ENCODE results near the gene SHCBP1. TPM values are rescaled to one million over a fixed set of nuclear protein-coding genes. Genes with fewer than 3 reads are reported as not detected.

SHCBP1 gene
- total and polyA plus RNA-seq, 2 of the 4 experiments (the other 2 are of a cell fraction) = 18.3 to 18.6 TPM

DNA sequence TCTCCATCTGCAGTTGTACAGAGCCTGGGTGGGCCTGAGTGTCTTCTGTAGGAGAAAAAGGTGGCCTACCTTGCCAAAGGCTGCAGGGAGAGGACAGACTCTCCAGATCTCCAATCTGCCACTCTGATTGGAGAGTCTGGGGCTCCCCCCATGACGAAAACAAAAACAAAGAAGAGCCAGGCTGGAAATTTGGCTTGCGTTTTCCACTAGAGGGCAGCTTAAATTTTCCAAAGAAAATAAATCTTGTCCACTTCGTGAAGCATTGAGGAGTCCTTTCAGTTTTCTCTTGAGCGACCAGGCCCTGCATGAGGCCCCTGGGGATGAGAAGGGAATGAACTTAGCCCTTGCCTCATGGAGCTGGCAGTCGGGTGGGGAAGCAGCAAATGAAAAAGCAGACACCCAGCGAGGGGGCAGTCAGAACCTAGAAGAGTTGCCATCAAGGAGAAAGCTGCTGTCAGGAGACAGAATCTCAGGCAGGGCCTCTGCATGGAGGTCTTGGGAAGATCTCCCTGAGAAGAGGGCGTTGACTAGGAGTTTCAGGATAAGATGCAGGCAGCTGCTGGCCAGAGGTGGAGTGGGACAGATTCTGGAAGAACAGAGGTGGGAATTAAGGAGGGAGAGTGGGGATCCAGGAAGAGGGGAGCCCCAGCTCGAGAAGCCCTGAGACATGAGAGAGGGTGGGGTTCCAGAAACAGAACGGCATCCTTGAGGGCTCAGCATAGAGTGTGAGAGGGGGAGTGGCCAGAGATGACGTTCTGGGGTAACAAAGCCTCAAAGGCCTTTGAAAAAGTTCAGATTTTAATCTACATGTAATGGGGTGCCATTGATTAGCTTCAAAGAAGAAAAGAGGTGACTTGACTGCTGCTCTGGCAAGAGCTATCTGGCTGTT, 8.4 kb upstream of the SHCBP1 start:
- Histone ChIP-seq H3K56ac (ENCODE audit: extremely low read depth, insufficient read depth, low read length) (peak overlapping the region; percentile 58; the same call in 1 of the 2 replicates), H3K9ac (ENCODE audit: low read depth, low read length) (peak overlapping the region; percentile 34), H3K18ac (ENCODE audit: low read depth, low read length) (peak overlapping the region; percentile 25; the same call in 1 of the 2 replicates), H3K79me1 (ENCODE audit: low read depth in 1 of 2, low read length in 2 of 2) (no peaks in the 10 kb centered on the region), H3K4me3 (ENCODE audit: insufficient read depth, low read depth, low read length) (no peak overlapping the region), H3K4me1 (ENCODE audit: control insufficient read depth, insufficient read depth, low read length) (peaks cover 8% of the 10 kb centered on the region), H4K20me1 (ENCODE audit: insufficient read depth, low read length) (no peaks in the 10 kb centered on the region), H2BK20ac (ENCODE audit: low read depth, low read length) (no peak overlapping the region), H2AFZ (replicated peaks; ENCODE audit: low read length, poor library complexity) (peak overlapping the region; percentile 97), H3K23ac (ENCODE audit: low read depth, low read length) (peak overlapping the region; percentile 31; the same call in 1 of the 2 replicates), H3K4ac (ENCODE audit: low read depth, low read length) (peak overlapping the region; percentile 85), H2BK120ac (ENCODE audit: low read depth, low read length) (peak overlapping the region; percentile 36), H4K8ac (ENCODE audit: low read depth in 2 of 2, low read length in 2 of 2) (peak overlapping the region; percentile 72 to 91), H4K91ac (ENCODE audit: insufficient read depth, low read depth, low read length) (peak overlapping the region; percentile 34; the same call in 1 of the 2 replicates), H3K9me3 (ENCODE audit: control insufficient read depth, insufficient read depth, low read length) (no peaks in the 10 kb centered on the region), H3K27ac (ENCODE audit: insufficient read depth, low read length) (peak overlapping the region; percentile 24; the same call in 1 of the 2 replicates), H3K27me3 (ENCODE audit: control insufficient read depth, insufficient read depth, low read length) (0 out of 2 replicates have a peak, but pooled peaks cover under 1% of the 10 kb centered on the region), H2AK5ac (ENCODE audit: low read depth, low read length) (peak overlapping the region; percentile 63), H4K5ac (ENCODE audit: low read depth, low read length) (peak overlapping the region; percentile 21), H3K9me1 (ENCODE audit: insufficient read depth, low read length) (peaks cover 8% of the 10 kb centered on the region; the same call in 1 of the 2 replicates), H2BK5ac (ENCODE audit: low read depth, low read length, poor library complexity, severe bottlenecking) (no peak overlapping the region), H3K36me3 (ENCODE audit: control insufficient read depth, insufficient read depth, low read length) (no peaks in the 10 kb centered on the region), H2BK15ac (ENCODE audit: low read depth, low read length) (no peak overlapping the region), H2AK9ac (replicated peaks; ENCODE audit: low read depth, low read length, poor library complexity) (peak overlapping the region; percentile 53), H3K14ac (replicated peaks; ENCODE audit: low read depth, low read length) (peak overlapping the region; percentile 69; the same call in 1 of the 2 replicates), H3K4me2 (ENCODE audit: low read depth, low read length) (peak overlapping the region; percentile 47)
- ATAC-seq (ENCODE audit: low read depth) (peak; percentile 82), DNase-seq (peak; percentile 60)
- 26% methylated on average over 4 of the region's 10 CpGs; no CpG with 5 or more reads in 1 of the 2 experiments for WGBS, 2 experiments (ENCODE audit: extremely low coverage in 2 of 2, insufficient read length in 1 of 2)
- intact Hi-C loops (cut with micrococcal nuclease) (no loop called here), in situ Hi-C loops (cut with MboI; ENCODE audit: low sequenced_read_pairs) (no loop called here), dilution Hi-C loops (cut with HindIII; ENCODE audit: low sequenced_read_pairs, unreplicated experiment) (no loop called here)
- TF ChIP-seq MAZ (IDR thresholded peaks at IDR 0.05; ENCODE audit: borderline replicate concordance, low read depth, low read length) = no peak
- TF ChIP-seq, protein P1, sequence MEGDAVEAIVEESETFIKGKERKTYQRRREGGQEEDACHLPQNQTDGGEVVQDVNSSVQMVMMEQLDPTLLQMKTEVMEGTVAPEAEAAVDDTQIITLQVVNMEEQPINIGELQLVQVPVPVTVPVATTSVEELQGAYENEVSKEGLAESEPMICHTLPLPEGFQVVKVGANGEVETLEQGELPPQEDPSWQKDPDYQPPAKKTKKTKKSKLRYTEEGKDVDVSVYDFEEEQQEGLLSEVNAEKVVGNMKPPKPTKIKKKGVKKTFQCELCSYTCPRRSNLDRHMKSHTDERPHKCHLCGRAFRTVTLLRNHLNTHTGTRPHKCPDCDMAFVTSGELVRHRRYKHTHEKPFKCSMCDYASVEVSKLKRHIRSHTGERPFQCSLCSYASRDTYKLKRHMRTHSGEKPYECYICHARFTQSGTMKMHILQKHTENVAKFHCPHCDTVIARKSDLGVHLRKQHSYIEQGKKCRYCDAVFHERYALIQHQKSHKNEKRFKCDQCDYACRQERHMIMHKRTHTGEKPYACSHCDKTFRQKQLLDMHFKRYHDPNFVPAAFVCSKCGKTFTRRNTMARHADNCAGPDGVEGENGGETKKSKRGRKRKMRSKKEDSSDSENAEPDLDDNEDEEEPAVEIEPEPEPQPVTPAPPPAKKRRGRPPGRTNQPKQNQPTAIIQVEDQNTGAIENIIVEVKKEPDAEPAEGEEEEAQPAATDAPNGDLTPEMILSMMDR (conservative IDR thresholded peaks at IDR 0.05; ENCODE audit: low read depth, low read length) = peak; percentile 58
- peak; percentile 26 for TF ChIP-seq RAD21 (IDR thresholded peaks at IDR 0.05; ENCODE audit: low read length)
- TF ChIP-seq POLR2A (IDR thresholded peaks at IDR 0.05; ENCODE audit: low read depth, low read length) = no peak
- TF ChIP-seq NFE2L2 (IDR thresholded peaks at IDR 0.05; ENCODE audit: low read depth, low read length) = no peak
- TF ChIP-seq SMC3 (IDR thresholded peaks at IDR 0.05; ENCODE audit: low read depth, low read length) = 0 out of 2 replicates have a peak, but pooled peaks have one; percentile 28
- TF ChIP-seq FOS (IDR thresholded peaks at IDR 0.05; ENCODE audit: low read depth, low read length) = no peak
- TF ChIP-seq CHD1 (IDR thresholded peaks at IDR 0.05; ENCODE audit: low read depth, low read length) = no peak
- BruUV-seq (replicated peaks) = no TSS peak
- POLR2A ChIA-PET (ENCODE audit: unreplicated experiment) = interaction anchor here (0.6 kb wide), 1 partner anchor 27 kb away, joined by 3 read pairs; no protein-coding TSS in a partner anchor
- CTCF ChIA-PET = interaction anchor here (0.5 to 1.4 kb wide), 5 partner anchors 10 to 364 kb away, joined by 3 to 4 read pairs (median 4); no protein-coding TSS in a partner anchor

All from IMR-90 (cell line).